ENCODE measurements around the gene TBCA. TPM values are rescaled to one million over a fixed set of nuclear protein-coding genes. Genes with fewer than 3 reads are reported as not detected.

TBCA gene
- total RNA-seq, 4 donors from 2014 or later: 141 to 174 (median 150) TPM

GRCh38 chr5:77683171-77683732 lies 92.9 kb downstream of the TBCA start:
- no peak for DNase-seq
- H3K27me3 ChIP-seq: no peaks in the 10 kb centered on the region
- TF ChIP-seq POLR2A (IDR thresholded peaks at IDR 0.05): no peak
- no peak for TF ChIP-seq CTCF (IDR thresholded peaks at IDR 0.05)
- intact Hi-C loops (cut with DNase I): no loop called here
- no peaks in the 10 kb centered on the region for H3K4me1 ChIP-seq
- H3K4me3 ChIP-seq: no peak overlapping the region
- no peaks in the 10 kb centered on the region for H3K9me3 ChIP-seq
- 73 to 85% methylated on average over 6 of the region's 6 CpGs for WGBS, 2 donors
- no peak overlapping the region for H3K27ac ChIP-seq
- peaks cover 0 to 13% (median 0%) of the 10 kb centered on the region in 3 donors for H3K36me3 ChIP-seq

- no peaks in the 10 kb centered on the region for H3K4me1 ChIP-seq
- H3K27me3 ChIP-seq: peaks cover 0 to 54% (median 0%) of the 10 kb centered on the region in 4 donors
- H3K4me3 ChIP-seq: no peak overlapping the region
- no peak for TF ChIP-seq CTCF (IDR thresholded peaks at IDR 0.05)
- TF ChIP-seq POLR2A (IDR thresholded peaks at IDR 0.05): no peak
- intact Hi-C loops (cut with DNase I): no loop called here
- H3K36me3 ChIP-seq: no peaks in the 10 kb centered on the region
- H3K9me3 ChIP-seq: no peaks in the 10 kb centered on the region
- H3K27ac ChIP-seq: no peak overlapping the region
- DNase-seq: no peak
- WGBS, 2 donors: 58 to 63% methylated on average over 3 of the region's 3 CpGs
These were observed 105.6 kb downstream of the TBCA start for GRCh38 chr5:77670526-77670925.

GRCh38 chr5:77669677-77670076 lies 106.5 kb downstream of the TBCA start:
- Histone ChIP-seq H3K4me3 (no peak overlapping the region), H3K4me1 (no peaks in the 10 kb centered on the region), H3K27me3 (peaks cover 0 to 56% (median 0%) of the 10 kb centered on the region in 4 donors), H3K27ac (no peak overlapping the region), H3K36me3 (no peaks in the 10 kb centered on the region), H3K9me3 (no peaks in the 10 kb centered on the region)
- intact Hi-C loops (cut with DNase I): no loop called here
- no peak for DNase-seq
- 50 to 78% methylated on average over 1 of the region's 1 CpG for WGBS, 2 donors
- TF ChIP-seq POLR2A (IDR thresholded peaks at IDR 0.05) (no peak), CTCF (IDR thresholded peaks at IDR 0.05) (no peak)

GRCh38 chr5:77663090-77663863 lies 112.9 kb downstream of the TBCA start:
- Histone ChIP-seq H3K4me3 (no peak overlapping the region), H3K4me1 (no peaks in the 10 kb centered on the region), H3K9me3 (no peaks in the 10 kb centered on the region), H3K36me3 (no peaks in the 10 kb centered on the region), H3K27me3 (peaks cover 0 to 40% (median 0%) of the 10 kb centered on the region in 4 donors), H3K27ac (no peak overlapping the region)
- no peak for DNase-seq
- intact Hi-C loops (cut with DNase I): no loop called here
- no peak for TF ChIP-seq POLR2A (IDR thresholded peaks at IDR 0.05)
- no peak for TF ChIP-seq CTCF (IDR thresholded peaks at IDR 0.05)
- WGBS, 2 donors: 63 to 71% methylated on average over 7 of the region's 7 CpGs

DNA sequence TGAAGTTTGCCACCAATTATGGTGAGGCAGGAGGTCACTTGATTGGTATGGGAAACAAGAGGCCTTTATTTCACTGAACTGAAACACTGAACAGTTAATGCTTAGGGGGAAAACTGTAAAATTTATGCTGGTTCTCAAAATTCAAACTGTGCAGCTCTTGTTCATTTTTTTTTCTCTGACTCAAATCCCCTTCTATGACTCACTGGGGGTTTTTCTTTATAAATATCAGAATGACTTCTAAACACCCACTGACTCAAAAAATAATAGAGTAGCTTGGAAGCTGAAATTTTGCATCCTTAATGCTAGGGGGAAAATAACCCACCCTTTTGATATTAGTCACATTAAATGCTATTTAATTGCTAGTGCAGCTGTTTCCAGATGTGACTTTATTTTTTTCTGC lies 113.5 kb downstream of the TBCA start:
- TF ChIP-seq POLR2A (IDR thresholded peaks at IDR 0.05): no peak
- TF ChIP-seq CTCF (IDR thresholded peaks at IDR 0.05): no peak
- H3K36me3 ChIP-seq: no peaks in the 10 kb centered on the region
- no peaks in the 10 kb centered on the region for H3K9me3 ChIP-seq
- DNase-seq: no peak
- intact Hi-C loops (cut with DNase I): no loop called here
- H3K27ac ChIP-seq: no peak overlapping the region
- H3K27me3 ChIP-seq: peaks cover 0 to 39% (median 0%) of the 10 kb centered on the region in 4 donors
- no peak overlapping the region for H3K4me3 ChIP-seq
- no peaks in the 10 kb centered on the region for H3K4me1 ChIP-seq
